ENCODE data around the gene ZNF211.

DNA sequence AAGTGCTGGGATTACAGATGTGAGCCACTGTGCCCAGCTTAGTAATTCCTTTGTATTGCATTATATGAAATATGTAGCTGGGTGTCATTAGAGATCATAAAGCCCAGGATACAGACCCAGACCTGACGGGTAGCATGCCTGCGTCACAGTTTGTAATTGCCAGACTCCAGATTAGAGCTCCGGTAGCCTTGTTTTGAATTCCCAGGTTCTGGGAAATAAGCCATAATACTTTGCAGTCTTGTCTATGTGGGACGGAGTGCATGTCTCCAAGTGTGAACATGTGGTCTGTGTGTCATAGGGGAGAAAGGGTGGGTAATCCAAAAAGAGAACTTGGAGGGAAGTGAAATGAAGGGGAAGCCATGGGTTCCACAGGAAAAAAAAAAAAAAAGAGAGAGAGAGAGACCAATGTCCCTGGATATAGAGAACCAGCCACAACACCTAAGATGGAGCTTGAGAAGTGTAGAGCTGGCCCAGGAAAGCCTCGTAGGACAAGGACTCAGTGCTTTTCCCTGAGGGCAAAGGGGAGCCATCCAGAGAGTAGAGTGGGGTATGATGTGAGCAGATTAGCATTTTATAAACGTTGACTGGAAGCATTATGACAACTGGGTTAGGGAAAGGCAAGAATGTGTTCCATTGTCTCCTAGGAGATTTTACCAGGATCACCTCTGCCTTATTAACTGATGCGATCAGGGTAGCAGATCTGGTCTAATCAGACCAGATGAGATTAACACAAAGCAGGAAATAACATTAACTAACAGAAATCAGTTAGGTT lies 38.3 kb downstream of the ZNF211 start:
- TF ChIP-seq POLR2A (IDR thresholded peaks at IDR 0.05; ENCODE audit: low read depth, low read length): no peak
- TF ChIP-seq POLR2AphosphoS5 (IDR thresholded peaks at IDR 0.05; ENCODE audit: low read depth, low read length): no peak

Data from GM12892 (cell line).